ENCODE measurements around the gene FGF6. TPM values are rescaled to one million over a fixed set of nuclear protein-coding genes. Genes with fewer than 3 reads are reported as not detected.
A peak's percentile ranks its signal among the peaks of the same experiment; 100 is the strongest.
"Not testable (repeated sequence)": the region's sequence is repeated elsewhere in the genome, so short reads cannot be mapped to it uniquely, and the experiment has no call there.

Gene FGF6
- total and polyA plus RNA-seq, 9 donors = 18.3 to 54.4 (median 29.4) TPM

DNA sequence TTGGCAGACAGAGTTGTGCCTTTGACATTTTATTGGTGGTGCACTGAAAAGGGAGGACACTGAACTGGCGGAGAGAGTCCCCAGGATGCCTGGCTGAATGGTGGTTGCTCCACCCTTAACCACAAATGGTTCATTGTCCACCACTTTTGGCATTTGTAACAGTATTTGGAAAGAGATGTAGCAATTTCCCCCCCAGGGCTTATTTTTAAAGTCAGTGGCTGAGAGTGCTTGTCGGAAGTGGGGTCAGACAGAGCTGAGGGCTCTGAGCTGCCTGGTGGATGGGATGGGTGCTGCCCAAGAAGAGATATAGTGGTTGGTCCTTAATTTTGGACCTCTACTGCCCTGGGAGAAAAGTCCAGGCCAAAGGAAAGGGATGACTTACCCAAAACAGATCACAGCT, 31.5 kb upstream of the FGF6 start:
- Histone ChIP-seq H3K27me3 (ENCODE audit: control insufficient read depth, insufficient read depth, low read length) (peaks cover 3% of the 10 kb centered on the region), H3K27ac (ENCODE audit: low read length) (no peak overlapping the region), H3K4me1 (ENCODE audit: control insufficient read depth, insufficient read depth, low read length) (no peaks in the 10 kb centered on the region), H3K36me3 (ENCODE audit: control insufficient read depth, insufficient read depth, low read length) (no peaks in the 10 kb centered on the region), H3K4me3 (ENCODE audit: low read length) (no peak overlapping the region), H3K9me3 (replicated peaks; ENCODE audit: control insufficient read depth, low read depth, low read length) (peaks cover 2% of the 10 kb centered on the region)
- WGBS (ENCODE audit: insufficient coverage) = 80% methylated on average over 1 of the region's 2 CpGs
- DNase-seq = no peak

DNA sequence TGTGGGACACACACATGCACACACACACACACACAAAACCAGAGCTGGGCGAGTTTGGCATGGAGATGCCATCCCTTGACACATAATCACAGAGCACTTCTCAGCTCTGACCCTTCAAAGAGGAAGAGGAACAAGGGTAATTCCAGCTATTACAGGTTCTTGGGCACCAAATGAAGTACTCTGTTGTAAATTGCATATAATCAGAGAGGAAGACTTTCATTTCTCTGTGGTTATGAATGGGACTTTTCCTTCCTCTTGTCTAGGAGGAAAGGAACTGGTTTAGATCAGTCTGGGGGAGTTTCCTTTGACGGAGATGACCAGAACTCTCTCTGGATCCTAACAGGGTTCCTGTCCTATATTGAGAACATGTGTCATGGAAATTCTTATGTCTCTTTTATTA, 26.4 kb upstream of the FGF6 start:
- Histone ChIP-seq H3K4me1 (ENCODE audit: control insufficient read depth, insufficient read depth, low read length) (no peaks in the 10 kb centered on the region), H3K9me3 (replicated peaks; ENCODE audit: control insufficient read depth, low read depth, low read length) (no peaks in the 10 kb centered on the region), H3K27ac (ENCODE audit: low read length) (no peak overlapping the region), H3K36me3 (ENCODE audit: control insufficient read depth, insufficient read depth, low read length) (no peaks in the 10 kb centered on the region), H3K27me3 (ENCODE audit: control insufficient read depth, insufficient read depth, low read length) (peaks cover 1% of the 10 kb centered on the region), H3K4me3 (ENCODE audit: low read length) (no peak overlapping the region)
- no CpG with 5 or more reads among the region's 2 CpGs for WGBS (ENCODE audit: insufficient coverage)
- peak; percentile 16 for DNase-seq

GRCh38 chr12:4471256-4471655, 25.6 kb upstream of the FGF6 start:
- no peak overlapping the region for H3K4me3 ChIP-seq (ENCODE audit: low read length)
- H3K27me3 ChIP-seq (ENCODE audit: control insufficient read depth, insufficient read depth, low read length) = no peaks in the 10 kb centered on the region
- DNase-seq = no peak
- H3K9me3 ChIP-seq (replicated peaks; ENCODE audit: control insufficient read depth, low read depth, low read length) = no peaks in the 10 kb centered on the region
- H3K36me3 ChIP-seq (ENCODE audit: control insufficient read depth, insufficient read depth, low read length) = no peaks in the 10 kb centered on the region
- 50% methylated on average over 2 of the region's 4 CpGs for WGBS (ENCODE audit: insufficient coverage)
- no peaks in the 10 kb centered on the region for H3K4me1 ChIP-seq (ENCODE audit: control insufficient read depth, insufficient read depth, low read length)
- no peak overlapping the region for H3K27ac ChIP-seq (ENCODE audit: low read length)

- Histone ChIP-seq H3K27ac (ENCODE audit: low read length) (no peak overlapping the region), H3K4me3 (ENCODE audit: low read length) (no peak overlapping the region), H3K27me3 (ENCODE audit: control insufficient read depth, insufficient read depth, low read length) (no peaks in the 10 kb centered on the region), H3K9me3 (replicated peaks; ENCODE audit: control insufficient read depth, low read depth, low read length) (no peaks in the 10 kb centered on the region), H3K36me3 (ENCODE audit: control insufficient read depth, insufficient read depth, low read length) (no peaks in the 10 kb centered on the region), H3K4me1 (ENCODE audit: control insufficient read depth, insufficient read depth, low read length) (no peaks in the 10 kb centered on the region)
- no peak for DNase-seq
These were observed 23.4 kb upstream of the FGF6 start for GRCh38 chr12:4468994-4469393.

- Histone ChIP-seq H3K9me3 (replicated peaks; ENCODE audit: control insufficient read depth, low read depth, low read length) (no peaks in the 10 kb centered on the region), H3K4me1 (ENCODE audit: control insufficient read depth, insufficient read depth, low read length) (no peaks in the 10 kb centered on the region), H3K27ac (ENCODE audit: low read length) (no peak overlapping the region), H3K4me3 (ENCODE audit: low read length) (no peak overlapping the region), H3K27me3 (ENCODE audit: control insufficient read depth, insufficient read depth, low read length) (no peaks in the 10 kb centered on the region), H3K36me3 (ENCODE audit: control insufficient read depth, insufficient read depth, low read length) (no peaks in the 10 kb centered on the region)
- WGBS (ENCODE audit: insufficient coverage) = 100% methylated on average over 1 of the region's 4 CpGs
- no peak for DNase-seq
These were observed 15.1 kb upstream of the FGF6 start for GRCh38 chr12:4460761-4461160.

DNA sequence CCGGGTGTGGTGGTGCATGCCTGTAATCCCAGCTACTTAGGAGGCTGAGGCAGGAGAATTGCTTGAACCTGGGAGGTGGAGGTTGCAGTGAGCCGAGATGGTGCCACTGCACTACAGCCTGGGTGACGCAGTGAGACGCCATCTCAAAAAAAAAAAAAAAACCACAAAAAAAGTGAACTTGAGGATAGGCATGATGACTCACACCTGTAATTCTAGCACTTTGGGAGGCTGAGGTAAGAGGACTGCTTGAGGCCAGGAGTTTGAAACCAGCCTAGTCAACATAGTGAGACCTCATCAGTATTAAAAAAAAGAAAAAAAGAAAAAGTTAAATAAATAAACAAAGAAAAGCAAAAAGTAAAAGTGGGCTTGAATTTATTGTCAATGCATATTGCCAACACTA, 10.2 kb upstream of the FGF6 start:
- DNase-seq = not testable (repeated sequence)

GRCh38 chr12:4454315-4454860, 8.8 kb upstream of the FGF6 start:
- DNase-seq = no peak
- WGBS (ENCODE audit: insufficient coverage) = no CpG with 5 or more reads among the region's 4 CpGs
- Histone ChIP-seq H3K4me1 (ENCODE audit: control insufficient read depth, insufficient read depth, low read length) (peaks cover 17% of the 10 kb centered on the region), H3K27ac (ENCODE audit: low read length) (no peak overlapping the region), H3K9me3 (replicated peaks; ENCODE audit: control insufficient read depth, low read depth, low read length) (no peaks in the 10 kb centered on the region), H3K27me3 (ENCODE audit: control insufficient read depth, insufficient read depth, low read length) (no peaks in the 10 kb centered on the region), H3K4me3 (ENCODE audit: low read length) (no peak overlapping the region), H3K36me3 (ENCODE audit: control insufficient read depth, insufficient read depth, low read length) (no peaks in the 10 kb centered on the region)

More for the DNA sequence above, 10.2 kb upstream of the FGF6 start:
- no CpG with 5 or more reads among the region's 4 CpGs for WGBS (ENCODE audit: insufficient coverage)
- not testable (repeated sequence) for H3K36me3 ChIP-seq (ENCODE audit: control insufficient read depth, insufficient read depth, low read length); H3K4me3 ChIP-seq (ENCODE audit: low read length); H3K27ac ChIP-seq (ENCODE audit: low read length); H3K9me3 ChIP-seq (replicated peaks; ENCODE audit: control insufficient read depth, low read depth, low read length); H3K4me1 ChIP-seq (ENCODE audit: control insufficient read depth, insufficient read depth, low read length); H3K27me3 ChIP-seq (ENCODE audit: control insufficient read depth, insufficient read depth, low read length)

DNA sequence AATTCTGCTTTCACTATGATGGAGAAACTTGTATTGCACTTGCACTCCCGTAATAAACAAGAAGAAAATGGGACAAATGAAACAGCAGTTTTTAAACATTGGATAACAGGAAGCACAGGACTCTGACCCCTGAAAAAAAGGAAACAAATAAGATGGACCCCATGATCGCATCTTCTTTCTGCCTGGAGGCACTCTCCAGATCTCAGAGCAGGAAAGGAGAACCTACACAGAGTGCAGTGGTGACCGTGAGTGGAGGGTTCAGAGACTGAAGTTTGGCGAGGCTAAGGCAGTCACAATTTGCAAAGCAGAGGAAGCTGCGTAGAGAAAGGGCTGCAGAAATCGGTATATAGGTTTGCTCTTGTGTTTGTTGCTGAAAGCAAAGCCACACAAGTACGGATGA, 6.1 kb upstream of the FGF6 start:
- no peak overlapping the region for H3K27ac ChIP-seq (ENCODE audit: low read length)
- 65% methylated on average over 7 of the region's 7 CpGs for WGBS (ENCODE audit: insufficient coverage)
- H3K36me3 ChIP-seq (ENCODE audit: control insufficient read depth, insufficient read depth, low read length) = no peaks in the 10 kb centered on the region

GRCh38 chr12:4450551-4451112, 5.0 kb upstream of the FGF6 start:
- Histone ChIP-seq H3K27ac (ENCODE audit: low read length) (peak overlapping the region; percentile 62), H3K4me1 (ENCODE audit: control insufficient read depth, insufficient read depth, low read length) (peaks cover 39% of the 10 kb centered on the region), H3K9me3 (replicated peaks; ENCODE audit: control insufficient read depth, low read depth, low read length) (no peaks in the 10 kb centered on the region), H3K36me3 (ENCODE audit: control insufficient read depth, insufficient read depth, low read length) (no peaks in the 10 kb centered on the region), H3K27me3 (ENCODE audit: control insufficient read depth, insufficient read depth, low read length) (no peaks in the 10 kb centered on the region), H3K4me3 (ENCODE audit: low read length) (no peak overlapping the region)
- peak; percentile 30 for DNase-seq
- 37% methylated on average over 9 of the region's 9 CpGs for WGBS (ENCODE audit: insufficient coverage)

More for the DNA sequence above, 6.1 kb upstream of the FGF6 start:
- peaks cover 33% of the 10 kb centered on the region for H3K4me1 ChIP-seq (ENCODE audit: control insufficient read depth, insufficient read depth, low read length)
- H3K27me3 ChIP-seq (ENCODE audit: control insufficient read depth, insufficient read depth, low read length) = no peaks in the 10 kb centered on the region
- no peaks in the 10 kb centered on the region for H3K9me3 ChIP-seq (replicated peaks; ENCODE audit: control insufficient read depth, low read depth, low read length)
- no peak for DNase-seq
- no peak overlapping the region for H3K4me3 ChIP-seq (ENCODE audit: low read length)

GRCh38 chr12:4449851-4450221, 4.2 kb upstream of the FGF6 start:
- no peaks in the 10 kb centered on the region for H3K27me3 ChIP-seq (ENCODE audit: control insufficient read depth, insufficient read depth, low read length)
- WGBS (ENCODE audit: insufficient coverage) = 26% methylated on average over 4 of the region's 4 CpGs
- H3K9me3 ChIP-seq (replicated peaks; ENCODE audit: control insufficient read depth, low read depth, low read length) = no peaks in the 10 kb centered on the region
- no peaks in the 10 kb centered on the region for H3K36me3 ChIP-seq (ENCODE audit: control insufficient read depth, insufficient read depth, low read length)
- peak overlapping the region; percentile 45 for H3K27ac ChIP-seq (ENCODE audit: low read length)
- H3K4me1 ChIP-seq (ENCODE audit: control insufficient read depth, insufficient read depth, low read length) = peaks cover 39% of the 10 kb centered on the region
- DNase-seq = peak; percentile 42
- no peak overlapping the region for H3K4me3 ChIP-seq (ENCODE audit: low read length)

All from muscle of leg (tissue), 11 donors.